ENCODE measurements around the gene MYO1C. TPM values are rescaled to one million over a fixed set of nuclear protein-coding genes. Genes with fewer than 3 reads are reported as not detected.
"Not testable (repeated sequence)": the region's sequence is repeated elsewhere in the genome, so short reads cannot be mapped to it uniquely, and the experiment has no call there.

Gene MYO1C
- total RNA-seq, 1 donor from 2014 or later, result 322 TPM

DNA sequence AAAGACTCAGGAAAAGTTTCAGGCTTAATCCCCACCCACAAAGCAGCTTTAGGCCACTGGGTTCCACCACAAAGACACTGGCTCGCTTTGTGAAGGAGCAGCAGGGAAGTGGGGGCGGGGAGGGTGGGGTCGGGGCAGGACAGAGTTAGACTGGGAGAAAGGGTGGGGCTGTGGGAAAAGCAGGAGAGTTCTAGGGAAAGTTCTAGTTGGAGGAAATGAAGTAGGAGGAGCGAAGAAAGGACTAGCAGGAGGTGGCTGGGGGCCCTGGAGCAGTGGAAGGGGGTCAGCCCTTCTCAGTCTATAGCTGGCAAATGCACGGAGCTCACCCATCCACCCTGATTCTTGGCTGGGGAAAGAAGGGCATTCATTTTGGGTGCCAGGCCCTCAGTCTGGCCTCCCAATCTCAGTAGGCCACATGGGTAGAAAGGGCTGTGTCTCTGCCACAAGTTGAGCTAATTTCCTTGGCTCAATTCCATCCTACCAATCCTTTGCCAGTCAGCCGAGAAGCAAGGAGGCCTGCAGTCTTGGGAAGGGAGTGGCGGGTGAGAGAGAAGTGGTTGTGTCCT is 19.4 kb upstream of the MYO1C start:
- peak; percentile 3 for ATAC-seq

DNA sequence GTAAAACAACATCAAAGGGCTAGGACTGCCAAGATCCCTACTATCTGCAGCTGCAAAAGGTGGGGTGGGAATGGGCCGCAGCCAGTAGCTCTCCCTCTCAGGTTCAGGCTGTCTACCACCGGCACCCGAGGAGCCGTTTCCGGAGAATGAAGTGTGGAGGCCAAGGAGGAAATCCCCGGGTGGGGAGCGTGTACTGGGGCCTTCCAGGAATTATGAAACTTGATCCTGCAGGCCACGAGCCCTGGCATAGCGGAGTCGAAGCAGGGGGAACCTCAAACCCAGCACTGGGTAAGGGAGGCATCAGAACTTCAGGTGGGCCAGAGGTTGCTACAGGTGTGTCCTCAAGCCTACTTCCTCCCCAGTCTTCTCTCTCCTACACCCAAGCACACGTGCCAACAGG is 18.8 kb upstream of the MYO1C start:
- H3K4me1 ChIP-seq, result peaks cover 54% of the 10 kb centered on the region
- TF ChIP-seq, protein P1, sequence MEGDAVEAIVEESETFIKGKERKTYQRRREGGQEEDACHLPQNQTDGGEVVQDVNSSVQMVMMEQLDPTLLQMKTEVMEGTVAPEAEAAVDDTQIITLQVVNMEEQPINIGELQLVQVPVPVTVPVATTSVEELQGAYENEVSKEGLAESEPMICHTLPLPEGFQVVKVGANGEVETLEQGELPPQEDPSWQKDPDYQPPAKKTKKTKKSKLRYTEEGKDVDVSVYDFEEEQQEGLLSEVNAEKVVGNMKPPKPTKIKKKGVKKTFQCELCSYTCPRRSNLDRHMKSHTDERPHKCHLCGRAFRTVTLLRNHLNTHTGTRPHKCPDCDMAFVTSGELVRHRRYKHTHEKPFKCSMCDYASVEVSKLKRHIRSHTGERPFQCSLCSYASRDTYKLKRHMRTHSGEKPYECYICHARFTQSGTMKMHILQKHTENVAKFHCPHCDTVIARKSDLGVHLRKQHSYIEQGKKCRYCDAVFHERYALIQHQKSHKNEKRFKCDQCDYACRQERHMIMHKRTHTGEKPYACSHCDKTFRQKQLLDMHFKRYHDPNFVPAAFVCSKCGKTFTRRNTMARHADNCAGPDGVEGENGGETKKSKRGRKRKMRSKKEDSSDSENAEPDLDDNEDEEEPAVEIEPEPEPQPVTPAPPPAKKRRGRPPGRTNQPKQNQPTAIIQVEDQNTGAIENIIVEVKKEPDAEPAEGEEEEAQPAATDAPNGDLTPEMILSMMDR (IDR thresholded peaks at IDR 0.05), result no peak
- H3K9me3 ChIP-seq, result no peaks in the 10 kb centered on the region
- peak overlapping the region; percentile 75 for H3K27ac ChIP-seq
- no peak overlapping the region for H3K4me3 ChIP-seq
- no peaks in the 10 kb centered on the region for H3K27me3 ChIP-seq
- ATAC-seq (peak; percentile 10), DNase-seq (no peak)
- H3K36me3 ChIP-seq, result peaks cover 51% of the 10 kb centered on the region
- intact Hi-C loops (cut with DNase I), result no loop called here

More for the DNA sequence above, 19.4 kb upstream of the MYO1C start:
- peaks cover 46% of the 10 kb centered on the region for H3K36me3 ChIP-seq
- peak overlapping the region; percentile 75 for H3K27ac ChIP-seq
- intact Hi-C loops (cut with DNase I), result no loop called here
- no peak for DNase-seq
- TF ChIP-seq, protein P1 (IDR thresholded peaks at IDR 0.05), result no peak
- H3K4me3 ChIP-seq, result no peak overlapping the region
- no peaks in the 10 kb centered on the region for H3K9me3 ChIP-seq
- H3K4me1 ChIP-seq, result peaks cover 54% of the 10 kb centered on the region
- no peaks in the 10 kb centered on the region for H3K27me3 ChIP-seq

DNA sequence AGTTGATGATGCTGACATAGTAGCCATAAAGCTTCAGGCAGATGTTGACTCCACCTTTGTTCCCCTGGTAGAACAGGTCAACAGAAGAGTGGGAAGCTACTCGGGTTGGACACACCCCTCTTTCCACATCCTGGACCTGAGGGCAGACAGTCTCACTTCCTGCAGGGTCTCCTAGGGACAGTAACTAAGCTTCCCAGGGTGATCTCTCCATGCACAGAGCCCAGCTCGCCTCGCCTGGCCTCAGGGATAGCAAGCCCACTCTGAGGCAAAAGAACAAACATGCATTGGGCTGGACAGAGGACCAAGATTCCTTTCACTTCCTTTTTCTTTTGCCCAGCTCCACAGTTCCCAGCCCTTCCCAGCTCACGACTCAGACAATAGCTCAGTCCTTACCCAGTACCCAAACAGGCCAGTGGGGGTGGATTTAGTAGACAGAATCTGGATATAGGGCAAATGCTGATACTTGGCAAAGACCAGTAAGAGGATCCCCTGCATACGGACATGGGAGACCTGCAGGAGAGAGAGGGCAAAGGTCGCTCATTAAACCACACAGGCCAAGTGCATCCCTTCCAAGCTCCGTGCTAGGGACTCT is 16.9 kb upstream of the MYO1C start:
- no peaks in the 10 kb centered on the region for H3K27me3 ChIP-seq
- intact Hi-C loops (cut with DNase I), result loop anchor here (10.0 kb wide), 1 partner anchor 145 kb away; no protein-coding TSS in a partner anchor
- peaks cover 62% of the 10 kb centered on the region for H3K36me3 ChIP-seq
- peaks cover 43% of the 10 kb centered on the region for H3K4me1 ChIP-seq
- no peaks in the 10 kb centered on the region for H3K9me3 ChIP-seq
- DNase-seq (no peak), ATAC-seq (peak; percentile 3)
- TF ChIP-seq, protein P1 (IDR thresholded peaks at IDR 0.05), result no peak
- H3K27ac ChIP-seq, result no peak overlapping the region
- no peak overlapping the region for H3K4me3 ChIP-seq

DNA sequence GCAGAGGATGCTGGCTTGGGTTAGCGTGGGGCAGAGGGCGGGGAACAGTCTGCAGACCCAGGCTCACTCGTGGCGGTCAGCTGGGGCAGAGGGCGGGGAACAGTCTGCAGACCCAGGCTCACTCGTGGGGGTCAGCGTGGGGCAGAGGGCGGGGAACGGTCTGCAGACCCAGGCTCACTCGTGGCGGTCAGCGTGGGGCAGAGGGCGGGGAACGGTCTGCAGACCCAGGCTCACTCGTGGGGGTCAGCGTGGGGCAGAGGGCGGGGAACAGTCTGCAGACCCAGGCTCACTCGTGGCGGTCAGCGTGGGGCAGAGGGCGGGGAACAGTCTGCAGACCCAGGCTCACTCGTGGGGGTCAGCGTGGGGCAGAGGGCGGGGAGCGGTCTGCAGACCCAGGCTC is 16.2 kb upstream of the MYO1C start:
- peaks cover 63% of the 10 kb centered on the region for H3K36me3 ChIP-seq
- peaks cover 41% of the 10 kb centered on the region for H3K4me1 ChIP-seq
- not testable (repeated sequence) for H3K27ac ChIP-seq, H3K4me3 ChIP-seq, DNase-seq, H3K9me3 ChIP-seq, ATAC-seq, H3K27me3 ChIP-seq
- intact Hi-C loops (cut with DNase I), result loop anchor here (10.0 kb wide), 1 partner anchor 144 kb away; no protein-coding TSS in a partner anchor

DNA sequence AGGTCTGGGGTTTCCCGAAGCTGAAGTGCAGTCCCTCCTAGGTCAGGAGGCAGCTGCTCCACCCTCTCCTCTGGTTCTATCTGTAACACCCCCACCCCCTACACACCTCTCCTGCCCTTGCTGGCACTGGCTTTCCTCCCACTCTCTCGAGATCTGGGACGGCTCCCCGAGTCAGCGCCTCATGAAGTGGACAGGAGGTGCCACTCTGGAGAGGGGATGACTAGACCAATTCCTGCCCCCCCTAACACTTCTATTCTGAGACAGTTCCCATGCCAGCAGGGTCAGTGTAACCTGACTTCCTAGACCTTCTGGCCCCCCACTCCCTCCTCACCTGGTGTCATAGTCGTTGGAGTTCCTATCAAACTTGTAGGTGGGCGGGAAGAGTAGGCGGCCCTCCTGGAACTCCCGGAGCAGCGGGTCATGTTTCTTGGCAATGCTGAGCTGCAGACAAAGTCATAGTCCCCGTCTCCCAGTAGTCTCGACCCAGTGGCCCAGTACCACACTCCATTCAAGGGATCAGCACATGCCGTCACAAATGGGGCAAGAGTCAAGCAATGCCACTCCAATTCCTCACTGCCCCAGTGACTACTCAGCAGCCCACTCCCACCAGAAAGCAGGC is 14.3 kb upstream of the MYO1C start:
- DNase-seq, result no peak
- no peak for ATAC-seq
- intact Hi-C loops (cut with DNase I), result loop anchor here (10.0 kb wide), 1 partner anchor 142 kb away; no protein-coding TSS in a partner anchor
- H3K27ac ChIP-seq, result no peak overlapping the region
- no peaks in the 10 kb centered on the region for H3K27me3 ChIP-seq
- H3K9me3 ChIP-seq, result no peaks in the 10 kb centered on the region
- TF ChIP-seq, protein P1 (IDR thresholded peaks at IDR 0.05), result no peak
- H3K4me3 ChIP-seq, result no peak overlapping the region
- H3K36me3 ChIP-seq, result peaks cover 50% of the 10 kb centered on the region
- H3K4me1 ChIP-seq, result peaks cover 22% of the 10 kb centered on the region

DNA sequence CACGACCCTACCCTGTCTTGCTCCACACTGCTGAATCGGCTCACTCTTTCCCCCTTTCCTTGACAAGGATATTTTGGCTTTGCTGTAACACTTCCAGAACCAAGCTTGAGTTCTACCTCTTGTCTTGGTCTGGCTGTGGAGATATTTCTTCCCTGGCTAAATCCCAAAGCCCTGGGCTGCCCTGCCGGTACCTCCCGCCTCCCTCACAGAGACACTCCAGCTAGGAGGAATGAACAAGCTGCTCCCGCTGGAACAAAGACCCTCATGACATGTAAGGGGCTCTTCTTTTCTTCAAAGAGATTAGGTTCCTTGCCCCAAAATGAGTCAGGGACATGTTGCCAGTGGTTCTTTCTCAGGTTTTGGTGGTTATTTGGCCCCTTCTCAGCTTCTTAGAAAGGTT is 13.1 kb upstream of the MYO1C start:
- Histone ChIP-seq H3K4me3 (no peak overlapping the region), H3K27me3 (no peaks in the 10 kb centered on the region), H3K36me3 (peaks cover 50% of the 10 kb centered on the region), H3K4me1 (peaks cover 11% of the 10 kb centered on the region), H3K9me3 (no peaks in the 10 kb centered on the region), H3K27ac (no peak overlapping the region)
- no peak for ATAC-seq
- intact Hi-C loops (cut with DNase I), result loop anchor here (10.0 kb wide), 1 partner anchor 141 kb away; no protein-coding TSS in a partner anchor
- TF ChIP-seq, protein P1 (IDR thresholded peaks at IDR 0.05), result no peak
- no peak for DNase-seq
